ENCODE results near the gene MRGPRF. TPM values are rescaled to one million over a fixed set of nuclear protein-coding genes. Genes with fewer than 3 reads are reported as not detected.
A peak's percentile ranks its signal among the peaks of the same experiment; 100 is the strongest.

Gene MRGPRF
- total RNA-seq, 2 experiments from 2014 or later: not detected

- ATAC-seq (no peak), DNase-seq (no peak)
- Mint-ChIP-seq H3K9me3 (ENCODE audit: low read depth) (no peaks in the 10 kb centered on the region), H3K4me1 (peaks cover 22% of the 10 kb centered on the region), H3K36me3 (ENCODE audit: low read depth) (no peaks in the 10 kb centered on the region), H3K4me3 (peak overlapping the region; percentile 65), H3K27me3 (peaks cover 2% of the 10 kb centered on the region), H3K27ac (peak overlapping the region; percentile 55)
- ChIA-PET CTCF (interaction anchor here (0.7 kb wide), 5 partner anchors 10 to 623 kb away, joined by 3 to 5 read pairs (median 3); no protein-coding TSS in a partner anchor), POLR2A (no interaction called here)
- intact Hi-C loops (cut with DNase I, micrococcal nuclease): loop anchor here in 1 of 2 experiments (1.0 to 5.0 kb wide), 11 partner anchors 74 to 1223 kb away; partner anchors contain the start of genes C11orf24, CPT1A, FADD and IGHMBP2
Measured at GRCh38 chr11:69048031-69048693, 35.1 kb upstream of the MRGPRF start.

- no peak for ATAC-seq
- peaks cover 24% of the 10 kb centered on the region for H3K4me1 Mint-ChIP-seq
- no peaks in the 10 kb centered on the region for H3K36me3 Mint-ChIP-seq (ENCODE audit: low read depth)
- POLR2A ChIA-PET: no interaction called here
- H3K27me3 Mint-ChIP-seq: peaks cover 2% of the 10 kb centered on the region
- intact Hi-C loops (cut with DNase I, micrococcal nuclease): loop anchor here in 1 of 2 experiments (5.0 kb wide), 1 partner anchor 772 kb away; the partner anchor contains the start of gene C11orf24
- CTCF ChIA-PET: interaction anchor here (0.7 kb wide), 1 partner anchor 60 kb away, joined by 3 read pairs; no protein-coding TSS in a partner anchor
- H3K4me3 Mint-ChIP-seq: no peak overlapping the region
- peak; percentile 57 for DNase-seq
- H3K9me3 Mint-ChIP-seq (ENCODE audit: low read depth): no peaks in the 10 kb centered on the region
- no peak overlapping the region for H3K27ac Mint-ChIP-seq
Measured at GRCh38 chr11:69044111-69045013, 31.3 kb upstream of the MRGPRF start.

DNA sequence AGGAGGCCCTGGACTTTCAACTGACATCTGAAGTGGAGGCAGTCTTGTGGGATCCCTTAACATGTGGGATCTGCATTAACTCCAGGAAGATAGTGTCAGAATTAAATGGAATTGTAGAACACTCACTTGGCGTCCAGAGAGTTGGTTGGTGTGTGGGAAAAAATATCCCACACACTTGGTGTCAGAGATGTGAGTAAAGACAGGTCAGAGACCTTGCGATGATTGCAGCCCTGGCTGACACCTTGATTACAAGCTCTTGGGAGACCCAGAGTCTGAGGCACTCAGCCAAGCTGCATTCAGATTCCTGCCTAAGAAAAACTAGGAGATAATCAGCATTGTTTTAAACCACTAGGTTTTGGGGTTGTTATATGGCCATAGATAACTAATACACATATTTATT is 28.5 kb upstream of the MRGPRF start:
- Mint-ChIP-seq H3K27ac (no peak overlapping the region), H3K27me3 (peaks cover 2% of the 10 kb centered on the region), H3K4me3 (no peak overlapping the region), H3K36me3 (ENCODE audit: low read depth) (no peaks in the 10 kb centered on the region), H3K4me1 (peaks cover 15% of the 10 kb centered on the region), H3K9me3 (ENCODE audit: low read depth) (no peaks in the 10 kb centered on the region)
- no peak for DNase-seq
- intact Hi-C loops (cut with DNase I, micrococcal nuclease): no loop called here
- CTCF ChIA-PET: no interaction called here
- no peak for ATAC-seq
- POLR2A ChIA-PET: no interaction called here

- H3K27me3 Mint-ChIP-seq: peaks cover 2% of the 10 kb centered on the region
- no peaks in the 10 kb centered on the region for H3K36me3 Mint-ChIP-seq (ENCODE audit: low read depth)
- POLR2A ChIA-PET: no interaction called here
- intact Hi-C loops (cut with DNase I, micrococcal nuclease): no loop called here
- peaks cover 15% of the 10 kb centered on the region for H3K4me1 Mint-ChIP-seq
- no peaks in the 10 kb centered on the region for H3K9me3 Mint-ChIP-seq (ENCODE audit: low read depth)
- ATAC-seq: peak; percentile 70
- CTCF ChIA-PET: no interaction called here
- DNase-seq: peak; percentile 46
- no peak overlapping the region for H3K4me3 Mint-ChIP-seq
- no peak overlapping the region for H3K27ac Mint-ChIP-seq
Measured at GRCh38 chr11:69040581-69041260, 27.7 kb upstream of the MRGPRF start.

GRCh38 chr11:69040051-69040450 is 27.0 kb upstream of the MRGPRF start:
- peaks cover 15% of the 10 kb centered on the region for H3K4me1 Mint-ChIP-seq
- no peak overlapping the region for H3K4me3 Mint-ChIP-seq
- intact Hi-C loops (cut with DNase I, micrococcal nuclease): no loop called here
- H3K27ac Mint-ChIP-seq: no peak overlapping the region
- POLR2A ChIA-PET: no interaction called here
- ATAC-seq (no peak), DNase-seq (no peak)
- H3K9me3 Mint-ChIP-seq (ENCODE audit: low read depth): no peaks in the 10 kb centered on the region
- peaks cover 2% of the 10 kb centered on the region for H3K27me3 Mint-ChIP-seq
- CTCF ChIA-PET: no interaction called here
- H3K36me3 Mint-ChIP-seq (ENCODE audit: low read depth): no peaks in the 10 kb centered on the region

- ChIA-PET POLR2A (no interaction called here), CTCF (interaction anchor here (0.6 kb wide), 1 partner anchor 961 kb away, joined by 3 read pairs; no protein-coding TSS in a partner anchor)
- ATAC-seq: no peak
Measured at GRCh38 chr11:69039501-69039900, 26.5 kb upstream of the MRGPRF start.

DNA sequence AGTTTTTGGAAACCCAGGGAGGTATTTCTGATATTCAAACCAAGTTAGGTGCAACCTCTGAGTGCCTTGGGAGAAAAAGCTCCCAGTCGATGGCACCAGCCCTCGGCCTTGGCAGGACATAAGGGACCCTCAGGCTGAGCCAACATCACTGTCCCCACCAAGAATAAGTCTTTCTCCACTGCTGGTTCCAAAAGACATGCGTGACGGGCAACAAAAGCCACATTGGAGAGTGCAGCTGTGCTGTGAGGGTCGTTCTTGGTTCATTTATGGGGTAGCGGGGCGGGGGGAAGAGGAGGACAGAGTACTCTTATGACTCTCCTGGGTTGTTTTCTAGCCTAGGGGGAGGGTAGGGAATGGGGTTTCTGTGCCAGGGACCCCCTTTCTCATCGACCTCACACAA is 24.5 kb upstream of the MRGPRF start:
- H3K27me3 Mint-ChIP-seq: no peaks in the 10 kb centered on the region
- H3K4me1 Mint-ChIP-seq: peaks cover 15% of the 10 kb centered on the region
- no peak overlapping the region for H3K4me3 Mint-ChIP-seq
- intact Hi-C loops (cut with DNase I, micrococcal nuclease): no loop called here
- no peaks in the 10 kb centered on the region for H3K36me3 Mint-ChIP-seq (ENCODE audit: low read depth)
- no peak for DNase-seq
- ChIA-PET CTCF (no interaction called here), POLR2A (no interaction called here)
- no peak for ATAC-seq
- no peaks in the 10 kb centered on the region for H3K9me3 Mint-ChIP-seq (ENCODE audit: low read depth)
- no peak overlapping the region for H3K27ac Mint-ChIP-seq

More at GRCh38 chr11:69039501-69039900, 26.5 kb upstream of the MRGPRF start:
- no peaks in the 10 kb centered on the region for H3K36me3 Mint-ChIP-seq (ENCODE audit: low read depth)
- no peaks in the 10 kb centered on the region for H3K27me3 Mint-ChIP-seq
- H3K9me3 Mint-ChIP-seq (ENCODE audit: low read depth): no peaks in the 10 kb centered on the region
- peaks cover 15% of the 10 kb centered on the region for H3K4me1 Mint-ChIP-seq
- no peak overlapping the region for H3K27ac Mint-ChIP-seq
- intact Hi-C loops (cut with DNase I, micrococcal nuclease): no loop called here
- no peak for DNase-seq
- no peak overlapping the region for H3K4me3 Mint-ChIP-seq

- ChIA-PET POLR2A (no interaction called here), CTCF (interaction anchor here (0.6 kb wide), 1 partner anchor 795 kb away, joined by 3 read pairs; no protein-coding TSS in a partner anchor)
- DNase-seq: no peak
- H3K27me3 Mint-ChIP-seq: no peaks in the 10 kb centered on the region
- no peaks in the 10 kb centered on the region for H3K9me3 Mint-ChIP-seq (ENCODE audit: low read depth)
- H3K4me1 Mint-ChIP-seq: peaks cover 15% of the 10 kb centered on the region
- no peak for ATAC-seq
- H3K36me3 Mint-ChIP-seq (ENCODE audit: low read depth): no peaks in the 10 kb centered on the region
- intact Hi-C loops (cut with DNase I, micrococcal nuclease): no loop called here
- no peak overlapping the region for H3K27ac Mint-ChIP-seq
- H3K4me3 Mint-ChIP-seq: no peak overlapping the region
Measured at GRCh38 chr11:69037074-69037473, 24.0 kb upstream of the MRGPRF start.

GRCh38 chr11:69035946-69036340 is 22.9 kb upstream of the MRGPRF start:
- intact Hi-C loops (cut with DNase I, micrococcal nuclease): no loop called here
- DNase-seq: no peak
- H3K4me3 Mint-ChIP-seq: no peak overlapping the region
- H3K4me1 Mint-ChIP-seq: peaks cover 8% of the 10 kb centered on the region
- H3K27ac Mint-ChIP-seq: no peak overlapping the region
- no peaks in the 10 kb centered on the region for H3K36me3 Mint-ChIP-seq (ENCODE audit: low read depth)
- POLR2A ChIA-PET: interaction anchor here (0.6 kb wide), 1 partner anchor 132 kb away, joined by 3 read pairs; the partner anchor contains the start of genes IGHMBP2 and MRPL21
- no peak for ATAC-seq
- no peaks in the 10 kb centered on the region for H3K9me3 Mint-ChIP-seq (ENCODE audit: low read depth)
- H3K27me3 Mint-ChIP-seq: peaks cover 2% of the 10 kb centered on the region
- CTCF ChIA-PET: no interaction called here

DNA sequence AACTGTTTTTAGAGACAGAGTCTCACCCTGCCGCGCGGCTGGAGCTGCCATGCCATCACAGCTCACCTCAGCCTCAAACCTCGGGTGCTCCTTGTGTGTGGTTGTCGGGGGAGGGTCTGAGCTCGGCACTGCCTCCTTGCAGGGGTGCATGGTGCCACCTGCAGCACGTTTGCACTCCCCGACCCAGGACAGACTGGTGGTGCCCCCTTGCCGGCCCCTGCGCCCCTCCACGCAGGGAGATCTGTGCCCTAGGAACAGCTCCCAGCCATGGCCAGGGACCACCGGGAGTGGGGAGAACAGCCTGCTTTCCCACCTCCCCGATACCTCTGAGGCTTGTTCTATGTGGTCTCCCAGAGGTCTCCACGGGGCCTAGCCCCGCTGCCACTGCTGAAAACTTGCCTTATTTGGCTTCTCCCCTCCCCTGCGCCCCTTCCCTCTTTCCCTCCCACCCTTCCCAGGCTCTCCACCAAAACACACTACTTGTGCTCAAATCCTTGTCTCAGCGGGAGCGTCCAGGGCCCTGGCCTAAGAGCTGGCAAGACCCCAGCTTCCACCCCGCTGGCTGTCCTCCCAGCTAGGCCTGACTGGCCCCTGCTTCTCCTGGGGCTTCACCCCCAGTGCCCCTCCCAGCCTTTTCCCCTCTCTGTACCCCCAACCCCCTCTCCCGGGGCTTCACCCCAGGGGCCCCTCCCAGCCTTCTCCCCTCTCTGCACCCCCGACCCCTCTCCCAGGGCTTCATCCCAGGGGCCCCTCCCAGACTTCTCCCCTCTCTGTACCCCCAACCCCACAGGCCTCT is 22.3 kb upstream of the MRGPRF start:
- no peak for ATAC-seq
- H3K9me3 Mint-ChIP-seq (ENCODE audit: low read depth): no peaks in the 10 kb centered on the region
- no peak overlapping the region for H3K27ac Mint-ChIP-seq
- peaks cover 2% of the 10 kb centered on the region for H3K4me1 Mint-ChIP-seq
- ChIA-PET CTCF (interaction anchor here (0.7 kb wide), 1 partner anchor 247 kb away, joined by 5 read pairs; no protein-coding TSS in a partner anchor), POLR2A (interaction anchor here (0.6 kb wide), 1 partner anchor 132 kb away, joined by 3 read pairs; the partner anchor contains the start of genes IGHMBP2 and MRPL21)
- intact Hi-C loops (cut with DNase I, micrococcal nuclease): no loop called here
- H3K27me3 Mint-ChIP-seq: peaks cover 2% of the 10 kb centered on the region
- DNase-seq: no peak
- no peak overlapping the region for H3K4me3 Mint-ChIP-seq
- H3K36me3 Mint-ChIP-seq (ENCODE audit: low read depth): no peaks in the 10 kb centered on the region
